Breast epithelium (tissue), 4 donors: ENCODE data around the gene PBXIP1. TPM values are rescaled to one million over a fixed set of nuclear protein-coding genes. Genes with fewer than 3 reads are reported as not detected.
A peak's percentile ranks its signal among the peaks of the same experiment; 100 is the strongest.

Experiments used
- DNase-seq, 2 donors: peaks; one replicate each; pipeline ENCODE4 v3.0.0-alpha.2; 2019; ENCODE audit warnings: low spot score in 2 of 2
- H3K27ac ChIP-seq, 2 donors: fragments of 200-600 bp; sonication (generic) in 1 of 2; one replicate each; pipeline ENCODE4 v1.5.1; 2016 to 2019; ENCODE audit warnings: mild to moderate bottlenecking in 1 of 2
- H3K27me3 ChIP-seq, 2 donors: fragments of 200-600 bp; sonication (generic) in 1 of 2; one replicate each; pipeline versions ENCODE4 v1.5.1 to v1.6.0; 2017 to 2019; ENCODE audit warnings: control low read depth in 1 of 2, mild to moderate bottlenecking in 1 of 2
- H3K36me3 ChIP-seq: fragments of 200-600 bp; one replicate; pipeline ENCODE4 v1.5.1; 2019
- H3K4me1 ChIP-seq, 2 donors: fragments of 200-600 bp; sonication (generic); one replicate each; pipeline ENCODE4 v1.5.1; 2016 to 2019; ENCODE audit warnings: control low read depth in 1 of 2
- H3K4me3 ChIP-seq, 3 donors: fragments of 200-600 bp; sonication (generic); 1 replicate in 2 of 3; 2 replicates in 1 of 3; pipeline ENCODE4 v1.5.1; 2016 to 2019; ENCODE audit warnings: mild to moderate bottlenecking in 3 of 3, moderate library complexity in 2 of 3
- H3K9me3 ChIP-seq, 2 donors: fragments of 200-600 bp; sonication (generic) in 1 of 2; one replicate each; pipeline ENCODE4 v1.5.1; 2016 to 2019; ENCODE audit warnings: control low read depth in 1 of 2
- CTCF ChIP-seq, 3 donors: fragments of 450-650 bp; IDR thresholded peaks; one replicate each; pipeline ENCODE4 v1.5.1; 2016 to 2017; ENCODE audit warnings: antibody characterized with exemption in 3 of 3, mild to moderate bottlenecking in 3 of 3, moderate library complexity in 3 of 3
- POLR2A ChIP-seq: fragments of 450-650 bp; IDR thresholded peaks from one replicate; pipeline ENCODE4 v1.6.1; 2016; ENCODE audit warnings: antibody characterized with exemption, mild to moderate bottlenecking, moderate library complexity
- POLR2AphosphoS5 ChIP-seq, 3 donors: sonication (generic); formaldehyde crosslinking; IDR thresholded peaks; one replicate each; pipeline ENCODE4 v1.6.1; 2017; ENCODE audit warnings: antibody characterized with exemption in 3 of 3
- intact Hi-C: fragments of 100-400 bp; cut with DNase I; formaldehyde crosslinking; loops from one replicate; pipeline ENCODE4 v1.15.1; 2023; ENCODE audit warnings: low total_unique reads
- total RNA-seq, 3 donors: library from RNA; depleted of rRNA; stranded (reverse); fragments of >200 nt; gene quantifications; one replicate each; pipeline ENCODE4 v1.1.0, GENCODE V29; 2016

The PBXIP1 gene
- total RNA-seq, result 100 to 1,000 TPM in 2 of 3 donors, 10 to 100 TPM in 1; 79.3 to 156 (median 105) TPM

GRCh38 chr1:154955718-154956543, at the start of gene PBXIP1:
TSS of gene PBXIP1 (minus strand) at chr1:154956099. CDS start at chr1:154953721, 2,378 bp downstream.
- peak in 2 of 3 donors; percentile 7 to 12 for TF ChIP-seq CTCF (IDR thresholded peaks at IDR 0.05)
- TF ChIP-seq POLR2AphosphoS5 (IDR thresholded peaks at IDR 0.05), result peak in 2 of 3 donors; percentile 37 to 43
- TF ChIP-seq POLR2A, result no peak

GRCh38 chr1:155005076-155006011, 49.4 kb upstream of the PBXIP1 start:
- Histone ChIP-seq H3K9me3 (no peaks in the 10 kb centered on the region), H3K27me3 (no peaks in the 10 kb centered on the region), H3K4me3 (peak overlapping the region; percentile 89 to 95 (median 89)), H3K36me3 (no peaks in the 10 kb centered on the region), H3K4me1 (peaks cover 17 to 34% of the 10 kb centered on the region in 2 donors), H3K27ac (peak overlapping the region; percentile 98 to 99)
- DNase-seq, result peak; percentile 62 to 76
- intact Hi-C loops, result no loop called here
- TF ChIP-seq POLR2A, result no peak
- peak in 1 of 3 donors; percentile 24 for TF ChIP-seq POLR2AphosphoS5 (IDR thresholded peaks at IDR 0.05)

More at GRCh38 chr1:154955718-154956543, at the start of gene PBXIP1:
- Histone ChIP-seq H3K9me3 (no peaks in the 10 kb centered on the region), H3K4me3 (peak within 1 kb of the TSS; percentile 52 to 64 (median 55)), H3K27ac (peak within 1 kb of the TSS; percentile 76 to 77), H3K4me1 (peaks cover 0 to 27% of the 10 kb centered on the region in 2 donors), H3K36me3 (no peaks in the 10 kb centered on the region), H3K27me3 (no peaks in the 10 kb centered on the region)
- peak in 1 of 2 donors; percentile 89 for DNase-seq
- intact Hi-C loops, result loop anchor here (10.0 kb wide), 1 partner anchor 109 kb away; the partner anchor contains the start of gene EFNA4

- Histone ChIP-seq H3K27me3 (no peaks in the 10 kb centered on the region), H3K9me3 (no peaks in the 10 kb centered on the region), H3K36me3 (no peaks in the 10 kb centered on the region), H3K27ac (peak overlapping the region; percentile 98 to 99), H3K4me3 (peak overlapping the region; percentile 89 to 95 (median 89)), H3K4me1 (peaks cover 19 to 36% of the 10 kb centered on the region in 2 donors)
- no peak for DNase-seq
- TF ChIP-seq POLR2A, result no peak
- intact Hi-C loops, result no loop called here
These were observed 48.6 kb upstream of the PBXIP1 start for GRCh38 chr1:155004352-155005075.

- intact Hi-C loops, result no loop called here
- H3K27me3 ChIP-seq, result no peaks in the 10 kb centered on the region
- no peaks in the 10 kb centered on the region for H3K36me3 ChIP-seq
- peaks cover 20 to 42% of the 10 kb centered on the region in 2 donors for H3K4me1 ChIP-seq
- H3K4me3 ChIP-seq, result peak overlapping the region; percentile 89 to 95 (median 89)
- TF ChIP-seq CTCF (IDR thresholded peaks at IDR 0.05) (no peak), POLR2AphosphoS5 (IDR thresholded peaks at IDR 0.05) (no peak), POLR2A (no peak)
- no peak for DNase-seq
- no peaks in the 10 kb centered on the region for H3K9me3 ChIP-seq
- H3K27ac ChIP-seq, result peak overlapping the region; percentile 98 to 99
These were observed 48.0 kb upstream of the PBXIP1 start for GRCh38 chr1:155003766-155004351.

GRCh38 chr1:155003227-155003765, 47.4 kb upstream of the PBXIP1 start:
- TF ChIP-seq POLR2A, result no peak
- no peak for TF ChIP-seq POLR2AphosphoS5 (IDR thresholded peaks at IDR 0.05)
- TF ChIP-seq CTCF (IDR thresholded peaks at IDR 0.05), result no peak
- H3K36me3 ChIP-seq, result no peaks in the 10 kb centered on the region
- intact Hi-C loops, result no loop called here
- H3K27me3 ChIP-seq, result no peaks in the 10 kb centered on the region
- peak overlapping the region; percentile 89 to 95 (median 89) for H3K4me3 ChIP-seq
- H3K4me1 ChIP-seq, result peaks cover 20 to 44% of the 10 kb centered on the region in 2 donors
- no peaks in the 10 kb centered on the region for H3K9me3 ChIP-seq
- DNase-seq, result no peak
- peak overlapping the region; percentile 98 to 99 for H3K27ac ChIP-seq
